HL-60/S4 (cell line): ENCODE measurements around the gene TEAD3.

Source experiments
- in situ Hi-C: fragments of 300-500 bp; cut with MboI; formaldehyde crosslinking; loops from 2 replicates; pipeline ENCODE4 v1.14.3; 2022; ENCODE audit warnings: low sequenced_read_pairs

The TEAD3 gene

GRCh38 chr6:35514587-35514986 lies 17.7 kb upstream of the TEAD3 start:
- in situ Hi-C loops = no loop called here

DNA sequence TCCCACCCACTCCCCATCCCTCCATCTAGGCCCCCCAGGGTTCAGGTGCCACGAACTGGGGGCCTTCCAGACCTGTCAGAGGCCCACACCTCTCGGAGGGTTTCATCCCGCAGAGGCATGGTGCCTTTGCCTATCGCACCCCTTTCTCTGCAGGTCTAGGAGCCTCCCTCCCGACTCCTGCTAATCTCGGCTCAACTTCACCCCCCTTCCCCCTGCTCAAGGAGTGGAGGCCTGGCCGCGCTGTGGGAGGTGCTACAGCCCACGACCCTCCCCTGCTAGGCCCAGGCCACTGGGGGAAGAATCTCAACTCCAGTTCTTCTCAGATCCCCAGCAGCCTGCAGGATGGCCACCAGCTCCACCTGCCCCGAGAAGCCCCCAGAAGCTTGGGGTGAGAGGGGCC lies 15.9 kb upstream of the TEAD3 start, which contains the start of gene TULP1:
Gene TULP1 (minus strand): TSS at position 157 of the 400 bp plus-strand sequence. CDS start 38 bp downstream, at position 119.
- in situ Hi-C loops = no loop called here

DNA sequence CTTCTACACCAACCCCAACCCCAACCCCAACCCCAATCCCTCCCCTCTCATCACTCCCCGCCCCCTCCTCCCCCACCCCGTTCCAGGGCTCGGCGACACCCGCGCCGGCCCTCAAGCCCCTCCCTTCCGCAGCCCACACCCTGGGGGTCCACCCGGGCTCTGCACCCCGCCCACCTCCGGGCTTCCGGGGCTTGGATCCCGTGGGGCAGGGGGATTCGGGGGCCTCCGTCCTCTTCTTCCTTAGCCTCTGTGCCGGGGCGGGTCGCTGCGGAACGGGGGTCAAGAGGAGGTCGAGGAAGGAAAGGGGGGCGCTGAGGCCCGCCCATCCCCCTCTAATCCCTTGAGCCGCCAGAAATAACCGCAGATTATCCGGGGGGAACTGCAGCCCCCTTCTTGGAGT lies 15.1 kb upstream of the TEAD3 start:
- in situ Hi-C loops = no loop called here

DNA sequence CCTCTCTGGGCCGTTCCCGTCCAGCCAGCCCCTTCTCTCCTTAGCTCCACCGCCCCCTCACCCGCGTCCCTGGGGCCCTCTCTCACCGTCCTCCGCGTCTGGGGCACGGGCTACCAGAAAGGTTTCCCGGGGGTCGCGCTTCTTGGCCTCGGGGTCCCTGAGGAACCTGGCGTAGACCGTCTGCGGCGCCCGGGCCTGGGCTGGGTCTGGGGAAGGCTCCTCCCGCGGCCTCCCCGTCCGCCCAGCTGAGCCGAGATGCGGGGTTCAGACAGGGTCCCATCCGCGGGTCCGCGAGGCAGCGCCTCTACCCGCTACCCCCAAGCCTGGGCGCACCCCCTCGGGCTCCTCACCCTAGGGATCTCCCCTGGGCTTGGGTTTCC lies 14.7 kb upstream of the TEAD3 start:
- in situ Hi-C loops = no loop called here

GRCh38 chr6:35510916-35511561 lies 14.2 kb upstream of the TEAD3 start:
- in situ Hi-C loops = no loop called here

DNA sequence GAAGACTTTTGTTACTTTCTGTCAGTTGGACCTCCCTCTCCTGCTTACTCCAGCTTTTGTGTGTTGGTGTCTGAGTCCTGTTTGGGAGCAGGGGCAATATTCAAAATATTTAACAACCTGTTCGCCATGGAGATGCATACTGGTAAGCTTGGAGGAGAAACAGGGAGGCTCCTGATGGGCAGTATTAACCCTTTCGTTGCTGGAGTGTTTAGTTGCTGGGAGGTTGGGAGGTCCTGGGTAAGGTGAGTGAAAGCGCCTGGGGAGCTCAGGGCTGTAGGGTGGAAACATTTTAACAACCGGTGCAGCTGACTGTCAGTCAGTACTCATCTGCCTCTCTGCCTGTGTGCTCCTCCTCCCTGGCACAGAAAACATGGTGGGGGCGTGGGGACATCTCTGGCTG lies 11.7 kb upstream of the TEAD3 start:
- in situ Hi-C loops = no loop called here

DNA sequence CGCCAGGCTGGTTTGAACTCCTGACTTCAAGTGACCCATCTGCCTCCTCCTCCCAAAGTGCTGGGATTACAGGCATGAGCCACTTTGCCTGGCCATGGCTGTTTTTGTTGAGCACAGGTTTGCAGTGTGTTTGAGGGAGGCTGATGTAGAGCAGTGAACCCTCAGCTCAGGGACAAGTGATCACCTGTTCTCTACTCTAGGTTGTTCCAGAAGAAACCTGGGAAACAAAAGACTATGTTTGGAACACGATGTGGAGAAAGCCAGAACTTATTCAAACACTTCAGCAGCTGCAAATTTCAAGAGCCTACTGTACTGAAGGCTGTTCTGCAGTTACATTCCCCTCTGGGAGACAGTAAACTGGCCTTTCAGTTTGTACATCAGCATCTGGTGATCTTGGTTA lies 11.1 kb upstream of the TEAD3 start:
- in situ Hi-C loops = no loop called here

GRCh38 chr6:35507221-35507620 lies 10.3 kb upstream of the TEAD3 start:
- in situ Hi-C loops = no loop called here

GRCh38 chr6:35506536-35506935 lies 9.7 kb upstream of the TEAD3 start:
- in situ Hi-C loops = no loop called here

DNA sequence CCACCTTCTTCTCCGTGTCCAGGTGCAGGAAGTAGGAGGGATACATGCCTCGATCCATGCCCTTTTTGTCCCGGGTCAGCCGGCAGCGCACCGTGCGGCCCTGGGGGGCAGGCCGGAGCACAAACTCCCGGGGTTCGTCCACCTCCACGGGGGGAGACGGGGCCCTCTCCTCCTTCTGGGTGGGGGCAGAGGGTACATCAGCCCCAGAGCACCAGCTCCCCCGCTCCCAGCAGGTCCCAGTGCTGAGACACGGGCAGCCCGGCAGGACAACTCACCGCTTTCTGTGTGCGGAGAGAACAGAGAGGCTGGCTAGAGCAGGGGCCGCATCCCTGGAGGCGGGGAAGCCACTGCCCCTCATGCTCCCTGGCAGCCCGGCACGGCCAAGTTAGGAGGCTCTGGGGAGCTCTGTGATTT lies 9.1 kb upstream of the TEAD3 start:
- in situ Hi-C loops = no loop called here

GRCh38 chr6:35503534-35503933 lies 6.7 kb upstream of the TEAD3 start:
- in situ Hi-C loops = no loop called here

- in situ Hi-C loops = no loop called here
Observed at GRCh38 chr6:35501784-35502183, 4.9 kb upstream of the TEAD3 start.

DNA sequence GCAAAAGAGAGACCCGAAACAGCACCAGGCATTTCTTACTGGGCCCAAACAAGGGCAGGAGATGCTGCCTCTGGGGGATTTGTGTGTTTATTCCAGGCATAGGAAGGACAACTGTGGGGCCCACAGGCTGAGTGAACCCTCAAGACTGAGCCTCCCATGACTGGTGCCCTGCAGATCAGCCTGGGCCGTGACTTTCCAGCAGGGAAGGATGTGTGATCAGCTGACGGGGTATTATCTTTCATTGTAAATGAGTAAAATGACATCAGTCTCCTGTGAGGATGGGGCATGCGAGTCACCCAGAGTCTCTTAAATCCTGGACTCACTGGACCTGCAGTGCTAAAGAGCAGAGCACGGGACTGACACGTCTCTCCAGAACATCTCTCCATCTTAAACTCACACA lies 3.9 kb upstream of the TEAD3 start:
- in situ Hi-C loops = no loop called here

DNA sequence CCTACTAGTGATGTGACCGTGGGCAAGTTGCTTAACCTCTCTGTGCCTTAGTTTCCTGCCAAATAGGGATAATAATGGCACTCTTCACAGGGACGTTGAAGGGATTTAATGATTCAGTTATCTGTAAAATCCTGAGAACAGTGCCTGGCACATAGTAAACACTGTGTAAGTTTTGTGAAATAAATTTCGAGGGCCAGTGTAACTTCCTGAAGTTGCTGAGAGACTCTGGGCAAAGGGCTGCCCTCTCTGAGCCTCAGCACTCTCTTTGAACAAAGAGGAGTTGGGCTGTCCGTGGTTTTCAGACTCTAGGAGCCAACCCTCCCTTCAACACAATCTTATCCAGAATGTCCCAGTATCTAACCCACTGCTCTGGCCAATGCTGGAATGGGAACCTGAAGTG lies 2.5 kb upstream of the TEAD3 start:
- in situ Hi-C loops = no loop called here

GRCh38 chr6:35498422-35499067 lies 1.7 kb upstream of the TEAD3 start:
- in situ Hi-C loops = no loop called here

DNA sequence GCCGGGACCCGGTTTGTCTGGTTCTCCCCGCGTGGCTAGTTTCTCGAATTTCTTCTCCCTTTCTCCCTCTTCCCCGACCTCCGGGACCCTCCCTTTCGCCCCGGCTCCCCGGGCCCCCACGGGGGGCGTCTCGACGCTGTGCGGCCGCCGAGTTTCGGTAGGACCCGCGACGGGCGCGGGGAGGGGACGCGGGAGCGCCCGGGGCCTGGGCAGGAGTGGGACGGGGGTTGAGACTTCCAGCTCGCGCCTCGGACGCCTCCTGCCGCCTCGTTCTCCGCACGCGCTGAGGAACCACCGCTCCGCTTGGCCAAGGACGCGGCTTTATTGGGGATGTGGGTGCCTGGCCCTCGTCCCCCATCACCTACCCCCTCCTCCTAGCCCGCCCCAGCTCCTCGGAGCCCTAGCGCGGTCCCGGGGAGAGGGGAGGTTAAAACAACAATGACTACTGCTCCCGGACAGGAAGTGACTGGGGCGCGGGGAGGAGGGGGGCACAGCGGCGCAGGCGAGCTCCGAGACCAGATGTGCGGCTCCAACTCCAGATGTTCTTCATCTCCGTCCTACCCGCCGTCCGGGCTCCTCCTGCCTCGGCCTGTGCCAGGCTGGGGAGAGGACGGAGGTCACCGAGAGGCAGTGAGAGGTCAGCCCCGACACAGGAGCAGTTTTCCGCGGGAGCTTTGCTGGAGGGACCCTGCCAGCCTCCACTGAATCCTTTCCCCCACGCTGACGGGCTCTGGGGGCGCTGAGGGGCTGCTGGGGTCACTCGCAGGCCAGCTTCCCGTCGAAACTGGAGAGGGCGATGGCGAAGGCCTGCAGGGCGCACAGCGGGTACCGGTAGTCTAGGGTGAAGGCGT lies 917 bp upstream of the TEAD3 start:
- in situ Hi-C loops = no loop called here

GRCh38 chr6:35496036-35496840 lies 641 bp downstream of the TEAD3 start:
- in situ Hi-C loops = no loop called here

- in situ Hi-C loops = no loop called here
Observed at GRCh38 chr6:35495258-35496035, 1.4 kb downstream of the TEAD3 start.

DNA sequence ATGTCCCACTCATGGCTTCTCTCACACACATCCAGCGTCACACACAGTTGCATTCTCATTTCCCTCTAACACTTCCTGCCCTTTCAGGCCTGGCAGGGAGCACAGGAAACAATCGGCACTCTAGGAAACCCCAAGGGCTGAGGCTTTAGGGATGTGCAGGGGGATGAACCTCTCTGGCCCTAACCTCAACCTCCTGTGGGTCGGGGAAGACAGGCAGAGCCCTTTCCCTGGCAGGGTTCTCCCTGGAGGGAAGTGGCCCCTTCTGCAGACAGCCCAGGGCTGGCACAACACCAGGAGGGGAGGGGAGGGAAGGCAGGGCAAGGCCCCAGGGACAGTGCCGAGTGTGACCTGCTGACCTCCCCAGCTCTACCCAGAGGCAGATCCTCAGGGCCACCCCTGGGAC lies 2.7 kb downstream of the TEAD3 start:
- in situ Hi-C loops = no loop called here

GRCh38 chr6:35493307-35493983 lies 3.4 kb downstream of the TEAD3 start:
- in situ Hi-C loops = no loop called here
